ENCODE results near the gene C1QL1.

C1QL1 gene

DNA sequence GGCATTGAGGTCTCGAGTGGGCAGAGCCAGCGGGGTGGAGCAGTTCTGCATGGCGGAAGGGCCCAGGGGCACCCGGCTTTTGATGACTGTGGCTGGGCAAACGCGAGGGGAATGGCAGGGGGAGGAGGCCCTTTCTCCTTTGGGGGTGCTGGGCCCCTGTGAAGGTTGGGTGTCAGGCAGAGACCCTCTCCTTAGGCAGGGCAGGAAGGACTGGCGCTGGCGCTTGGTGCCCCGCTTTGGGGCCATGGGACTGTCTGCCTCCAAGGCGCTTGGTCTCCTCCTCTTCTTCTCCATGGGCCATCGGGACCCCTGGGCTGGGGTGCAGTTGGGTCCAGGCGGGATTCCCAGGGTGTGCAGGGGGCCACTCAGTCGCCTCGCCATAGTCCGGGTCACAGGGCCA lies 40.0 kb downstream of the C1QL1 start:
- FAIRE-seq = no peak

DNA sequence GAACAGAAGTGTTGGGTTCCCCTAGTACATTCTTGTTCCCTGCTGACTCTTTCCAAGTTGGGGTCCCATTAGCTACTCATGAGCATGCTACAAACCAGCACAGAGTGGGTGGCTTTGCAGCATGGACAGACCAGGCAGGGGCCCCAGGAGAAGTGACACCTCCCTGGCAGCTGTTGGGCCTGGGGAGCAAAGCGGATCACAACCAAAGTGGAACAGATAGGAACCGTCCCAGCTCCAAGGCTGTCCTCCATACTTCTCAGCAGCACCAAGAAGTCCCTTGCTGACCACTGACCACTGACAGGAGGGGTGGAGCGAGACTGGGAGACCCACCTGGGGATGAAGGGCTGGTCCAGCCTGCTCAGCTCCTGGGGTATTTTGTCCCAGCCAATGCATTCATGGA lies 40.4 kb downstream of the C1QL1 start:
- FAIRE-seq = no peak

DNA sequence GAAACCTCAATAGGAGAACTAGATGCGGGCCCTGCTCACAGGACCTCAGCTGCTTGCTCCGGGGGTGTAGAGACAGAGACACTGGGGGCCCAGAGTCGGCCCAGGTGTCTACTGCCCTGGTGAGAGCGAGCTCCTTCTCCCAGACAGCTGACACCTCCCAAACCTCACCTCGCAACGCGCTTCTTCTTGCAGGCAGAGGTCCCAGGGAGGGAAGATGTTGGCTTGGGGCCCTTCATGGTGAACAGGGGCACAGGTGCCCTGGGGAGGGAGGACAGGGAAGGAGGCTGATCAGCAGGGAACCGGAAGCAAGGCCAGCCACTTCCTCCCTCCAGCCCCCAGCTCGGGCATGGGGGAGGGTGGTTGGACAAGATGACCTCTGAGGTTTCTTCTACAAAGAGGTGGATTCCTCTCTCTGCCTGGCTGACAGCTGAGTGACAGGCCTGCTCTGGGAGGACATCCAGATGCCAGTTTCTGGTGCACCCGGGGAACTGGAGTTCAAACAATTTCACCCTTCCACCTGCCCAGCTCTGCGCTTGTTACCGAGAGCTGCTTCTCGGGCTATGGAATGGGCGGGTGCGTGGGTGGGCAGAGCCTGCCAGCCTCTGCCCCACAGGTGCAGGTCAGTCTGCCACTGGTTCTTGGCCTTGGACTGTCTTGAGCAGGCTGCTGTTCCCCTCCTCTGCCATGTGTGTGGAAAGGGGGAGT lies 41.1 kb downstream of the C1QL1 start:
- no peak for FAIRE-seq

DNA sequence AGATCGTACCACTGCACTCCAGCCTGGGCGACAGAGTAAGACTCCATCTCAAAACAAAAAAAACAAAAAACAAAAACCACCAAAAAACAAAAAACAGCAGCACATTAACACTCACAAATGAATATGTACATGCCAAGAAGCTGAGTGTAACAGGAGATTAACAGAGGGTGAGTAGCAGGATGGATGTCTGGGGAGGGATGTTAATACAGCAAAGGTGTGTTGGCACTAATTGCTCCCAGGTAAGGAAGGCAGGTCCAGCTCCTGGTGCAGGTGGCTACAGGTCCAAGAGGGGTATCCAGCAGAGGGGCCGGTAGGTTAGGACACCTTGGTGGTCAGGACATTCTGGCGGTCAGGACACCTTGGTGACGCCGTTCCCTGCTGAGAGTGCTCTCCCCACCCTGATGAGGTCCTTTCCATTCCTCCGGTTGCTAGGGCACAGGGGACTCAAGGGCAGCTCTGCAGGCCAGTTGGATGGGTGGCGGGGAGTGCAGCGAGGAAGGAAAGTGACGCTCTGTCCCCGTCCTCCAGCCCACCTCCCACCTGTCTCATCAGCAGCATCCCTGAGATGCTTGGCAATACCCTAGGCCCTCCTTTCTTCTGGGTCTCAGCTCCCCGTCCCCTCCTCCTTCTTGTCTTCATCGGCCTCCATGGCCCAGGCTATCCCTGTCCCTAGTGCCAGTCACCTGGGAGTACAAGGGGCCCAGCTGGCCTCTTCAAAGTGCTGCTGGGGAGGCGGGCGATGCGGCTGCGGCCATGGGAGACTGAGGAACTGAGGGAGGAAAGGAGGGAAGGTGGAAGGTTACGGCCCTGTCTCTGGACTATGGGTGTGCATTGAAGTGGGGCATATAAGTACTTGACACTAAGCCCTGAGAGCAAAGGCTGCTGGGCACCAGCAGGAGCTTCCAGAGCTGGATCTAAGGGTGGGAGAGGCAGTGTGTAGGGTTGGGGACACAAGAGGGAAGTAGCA lies 42.1 kb downstream of the C1QL1 start:
- FAIRE-seq = no peak

DNA sequence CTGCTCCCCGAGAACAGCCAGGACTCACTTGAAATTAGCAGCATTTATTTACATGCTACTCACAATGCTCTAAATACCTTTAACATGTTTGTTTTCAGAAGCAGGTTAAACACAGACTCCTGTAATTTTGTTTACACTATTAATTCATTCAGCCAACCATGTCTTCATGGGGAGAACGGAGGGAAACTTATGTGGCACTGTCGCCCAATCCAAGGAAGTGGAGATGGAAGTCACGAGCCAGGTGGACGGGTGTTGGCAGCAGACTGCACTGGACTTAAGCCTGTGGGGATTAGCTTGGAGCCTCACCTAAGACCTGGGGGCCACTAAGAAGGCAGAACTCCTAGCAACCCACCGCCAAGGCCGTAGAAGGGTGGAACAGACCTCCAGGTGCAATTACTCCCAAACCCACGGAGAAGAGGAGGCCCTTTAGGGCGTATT lies 44.0 kb downstream of the C1QL1 start:
- no peak for FAIRE-seq

DNA sequence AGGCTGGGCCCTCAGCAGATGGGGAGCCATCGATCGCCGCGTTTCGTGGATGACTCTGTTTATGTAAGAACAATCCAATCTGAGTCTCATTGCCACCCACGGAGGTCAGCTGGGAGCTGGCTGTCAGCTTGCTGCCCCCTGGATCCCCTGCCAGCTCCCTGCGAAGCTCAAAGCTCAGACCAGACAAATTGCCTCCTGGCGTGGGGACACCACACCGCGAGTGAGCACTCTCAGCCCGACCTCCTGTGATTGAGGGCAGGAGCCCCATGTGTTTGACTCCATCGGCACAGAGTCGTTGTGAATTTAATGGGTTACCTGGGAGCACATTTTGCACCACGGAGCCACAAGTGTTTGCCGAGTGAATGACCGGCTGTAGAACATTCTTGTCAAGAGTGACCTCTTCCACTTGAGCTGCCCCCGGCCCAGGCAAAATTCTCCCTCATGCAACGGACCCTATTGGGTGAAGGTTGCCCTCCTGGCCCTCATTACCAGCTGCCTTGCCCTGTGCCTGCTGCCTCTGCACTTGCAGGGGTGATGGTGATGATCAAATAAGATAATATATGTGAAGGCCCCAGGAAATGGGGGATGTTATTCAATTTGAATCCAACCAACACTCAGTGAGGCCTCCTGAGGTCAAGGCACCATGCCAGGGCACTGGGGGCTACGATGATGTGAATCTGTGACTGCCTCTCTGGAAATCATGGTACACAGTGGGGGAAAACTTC lies 45.2 kb downstream of the C1QL1 start:
- no peak for FAIRE-seq

DNA sequence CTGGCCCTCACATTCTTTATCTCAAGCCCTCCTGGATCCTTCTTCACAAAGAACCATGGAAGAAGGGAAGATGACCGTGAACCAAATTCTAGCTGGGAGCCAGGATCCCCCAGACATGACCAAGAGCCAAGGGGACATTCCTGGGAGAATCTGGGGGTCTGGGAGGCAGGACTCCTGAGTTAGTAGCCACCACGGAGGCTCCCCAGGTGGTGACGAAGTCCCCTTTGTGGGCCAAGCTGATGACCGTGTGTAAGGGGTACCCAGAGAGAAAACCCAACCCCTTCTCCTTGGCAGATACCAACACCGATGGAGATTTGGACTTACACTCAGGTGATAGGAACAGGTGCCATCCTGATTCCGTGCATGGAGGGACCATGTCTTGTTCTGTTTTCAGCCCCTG lies 46.0 kb downstream of the C1QL1 start:
- no peak for FAIRE-seq

DNA sequence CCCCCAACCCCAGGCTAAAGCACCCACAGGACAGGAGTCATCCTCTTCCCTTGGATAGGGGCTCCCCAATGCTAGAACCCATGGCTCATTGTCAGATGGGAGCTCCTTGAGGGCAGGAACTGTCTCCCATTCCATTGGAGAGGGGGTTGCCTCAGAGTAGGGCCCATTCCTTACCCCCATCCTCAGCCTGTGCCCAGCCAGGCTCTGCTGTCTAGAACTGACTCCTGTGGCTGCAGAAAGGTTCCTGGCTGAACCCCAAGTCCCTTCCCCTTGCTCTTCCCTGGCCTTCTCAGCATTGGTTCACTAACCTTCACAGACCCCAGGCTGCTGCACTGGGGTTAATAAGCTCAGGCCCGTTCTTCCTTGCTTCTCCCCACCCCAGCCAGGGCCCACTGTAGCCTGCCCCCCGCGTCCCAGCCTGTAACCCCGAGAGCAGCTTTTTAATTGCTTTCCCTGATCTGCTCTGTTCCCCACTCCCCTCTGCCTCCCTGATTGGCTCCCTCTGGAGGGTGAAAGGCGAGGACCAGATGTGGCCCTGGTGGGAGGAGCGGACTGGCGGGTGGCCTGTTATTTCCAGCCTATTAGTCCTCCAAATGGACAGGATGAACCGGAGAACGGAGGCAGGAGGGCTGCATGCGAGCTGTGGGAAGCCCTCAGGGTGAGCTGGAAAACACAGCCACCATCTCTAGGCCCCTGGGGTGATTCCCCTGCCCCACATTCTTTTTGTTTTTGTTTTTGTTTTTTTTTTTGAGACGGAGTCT lies 46.8 kb downstream of the C1QL1 start:
- FAIRE-seq = no peak

DNA sequence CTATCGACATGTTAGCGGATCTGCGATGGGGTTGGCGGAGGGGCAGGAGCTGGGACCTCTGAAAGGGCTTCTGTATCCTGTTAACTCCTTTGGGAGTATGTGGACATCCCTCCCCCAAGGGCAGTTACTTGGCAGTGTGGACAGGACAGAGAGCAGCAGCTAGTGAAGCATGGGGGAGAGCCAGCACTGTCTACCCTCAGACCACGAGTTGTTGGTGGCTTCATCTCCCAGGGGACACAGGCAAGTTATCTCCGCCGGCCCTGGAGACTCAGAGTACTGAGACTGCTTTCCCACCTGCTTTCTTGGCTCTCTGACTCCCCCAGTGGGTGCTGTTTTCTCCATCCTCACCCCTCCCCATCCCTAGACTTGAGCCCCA lies 47.5 kb downstream of the C1QL1 start:
- no peak for FAIRE-seq

DNA sequence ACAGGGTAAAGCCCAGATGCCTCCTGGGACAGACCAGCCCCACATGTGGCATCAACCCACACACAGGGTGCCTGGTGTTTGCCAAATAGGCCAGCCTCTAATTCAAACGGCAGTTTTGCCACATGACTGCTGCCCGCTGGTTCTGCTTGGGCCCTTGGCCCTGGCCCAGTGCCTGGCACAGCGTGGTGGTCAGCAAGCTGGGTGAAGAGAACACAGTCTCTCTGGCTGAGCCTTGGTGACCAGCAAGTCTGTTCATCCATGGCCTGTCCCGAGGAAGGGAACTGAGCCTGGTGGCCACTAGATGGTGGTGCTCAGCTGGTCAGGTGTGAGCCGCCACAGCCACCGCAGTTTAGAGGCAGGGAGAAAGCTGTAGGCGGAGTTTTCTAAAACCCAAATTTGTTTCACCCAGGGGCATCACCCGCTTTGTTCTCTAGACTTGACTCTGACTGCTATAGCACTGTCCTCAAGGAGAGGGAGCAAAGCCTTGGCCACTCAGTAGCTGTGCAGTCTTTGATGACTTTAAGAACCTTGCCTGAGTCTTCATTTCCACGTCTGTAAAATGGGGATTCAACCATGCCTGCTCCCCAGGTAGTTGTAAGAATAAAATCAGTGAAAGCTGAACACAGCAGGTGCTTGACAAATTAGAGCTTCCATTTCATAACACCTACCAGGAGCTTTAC lies 48.1 kb downstream of the C1QL1 start:
- peak; percentile 15 for FAIRE-seq

DNA sequence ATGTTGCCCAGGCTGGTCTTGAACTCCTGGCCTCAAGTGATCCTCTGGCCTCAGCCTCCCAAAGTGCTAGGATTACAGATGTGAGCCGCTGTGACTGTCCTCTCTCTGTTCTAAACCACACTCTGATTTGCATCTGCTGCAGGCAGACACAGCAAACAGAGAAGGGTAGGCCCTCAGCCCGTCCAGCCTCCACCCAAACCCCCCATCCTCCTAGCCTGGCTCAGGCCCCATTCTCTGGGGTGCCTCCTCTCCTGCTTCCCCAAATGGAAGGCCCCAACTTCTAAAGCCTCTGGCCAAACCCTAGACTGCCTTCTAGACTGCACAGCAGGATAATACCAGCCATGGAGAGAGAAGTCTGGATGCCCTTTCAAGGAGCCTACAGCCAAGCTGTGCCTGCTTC lies 48.7 kb downstream of the C1QL1 start:
- no peak for FAIRE-seq

DNA sequence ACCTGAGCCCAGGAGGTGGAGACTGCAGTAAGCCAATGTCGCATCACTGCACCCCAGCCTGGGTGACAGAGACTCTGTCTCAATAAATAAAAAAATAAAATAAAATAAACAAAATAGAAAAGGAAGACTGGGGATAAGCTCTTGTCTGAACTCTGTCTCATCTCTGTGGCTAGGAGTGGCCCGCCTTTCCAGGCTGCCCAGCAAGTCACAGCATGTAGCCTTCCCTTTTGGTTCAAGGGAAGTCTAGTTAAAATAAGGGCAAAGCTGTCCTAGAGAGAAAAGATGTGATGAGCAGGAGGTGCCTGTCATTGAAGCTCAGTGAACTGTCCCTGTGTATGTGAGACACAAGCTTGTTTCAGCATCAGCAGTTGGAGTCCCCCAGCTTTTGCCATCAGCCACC lies 50.1 kb downstream of the C1QL1 start:
- no peak for FAIRE-seq

DNA sequence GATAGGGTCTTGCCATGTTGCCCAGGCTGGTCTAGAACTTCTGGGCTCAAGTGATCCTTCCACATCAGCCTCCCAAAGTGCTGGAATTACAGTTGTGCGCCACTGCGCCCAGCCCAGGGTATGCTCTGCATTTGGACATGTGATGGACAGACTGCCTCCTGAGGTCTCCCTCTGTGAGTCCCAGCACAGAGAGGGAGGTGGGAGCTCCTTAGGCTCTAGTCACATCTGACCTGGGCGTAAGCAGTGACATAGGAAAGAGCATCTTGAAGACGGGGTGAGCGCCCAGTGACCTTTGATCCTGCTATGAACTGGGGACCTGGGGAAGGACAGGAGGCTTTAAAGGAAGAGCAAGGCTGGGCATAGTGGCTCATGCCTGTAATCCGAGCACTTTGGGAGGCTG lies 50.6 kb downstream of the C1QL1 start:
- no peak for FAIRE-seq

DNA sequence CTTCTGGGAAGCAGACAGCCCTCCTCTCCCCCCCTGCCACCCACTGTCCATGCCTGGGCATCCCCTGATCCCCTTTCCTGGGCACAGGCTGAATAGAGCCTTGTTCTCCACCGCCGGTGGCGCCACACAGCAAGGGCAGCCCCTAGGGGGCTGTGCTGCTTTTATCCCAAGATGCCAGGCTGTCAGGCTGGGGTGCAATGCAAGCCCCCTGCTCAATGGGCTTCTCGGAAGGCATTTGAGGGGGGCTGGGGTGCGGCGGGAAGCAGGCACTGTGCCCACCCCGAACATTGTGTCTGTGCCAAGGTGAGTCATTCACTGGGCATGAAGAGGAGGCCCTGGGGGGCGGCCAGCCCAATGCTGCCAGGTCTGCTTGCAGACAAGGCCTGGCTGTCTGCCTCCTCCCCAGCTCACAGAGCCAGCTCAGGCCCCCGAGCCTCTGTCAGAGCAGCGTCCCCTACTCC lies 51.3 kb downstream of the C1QL1 start:
- no peak for FAIRE-seq

DNA sequence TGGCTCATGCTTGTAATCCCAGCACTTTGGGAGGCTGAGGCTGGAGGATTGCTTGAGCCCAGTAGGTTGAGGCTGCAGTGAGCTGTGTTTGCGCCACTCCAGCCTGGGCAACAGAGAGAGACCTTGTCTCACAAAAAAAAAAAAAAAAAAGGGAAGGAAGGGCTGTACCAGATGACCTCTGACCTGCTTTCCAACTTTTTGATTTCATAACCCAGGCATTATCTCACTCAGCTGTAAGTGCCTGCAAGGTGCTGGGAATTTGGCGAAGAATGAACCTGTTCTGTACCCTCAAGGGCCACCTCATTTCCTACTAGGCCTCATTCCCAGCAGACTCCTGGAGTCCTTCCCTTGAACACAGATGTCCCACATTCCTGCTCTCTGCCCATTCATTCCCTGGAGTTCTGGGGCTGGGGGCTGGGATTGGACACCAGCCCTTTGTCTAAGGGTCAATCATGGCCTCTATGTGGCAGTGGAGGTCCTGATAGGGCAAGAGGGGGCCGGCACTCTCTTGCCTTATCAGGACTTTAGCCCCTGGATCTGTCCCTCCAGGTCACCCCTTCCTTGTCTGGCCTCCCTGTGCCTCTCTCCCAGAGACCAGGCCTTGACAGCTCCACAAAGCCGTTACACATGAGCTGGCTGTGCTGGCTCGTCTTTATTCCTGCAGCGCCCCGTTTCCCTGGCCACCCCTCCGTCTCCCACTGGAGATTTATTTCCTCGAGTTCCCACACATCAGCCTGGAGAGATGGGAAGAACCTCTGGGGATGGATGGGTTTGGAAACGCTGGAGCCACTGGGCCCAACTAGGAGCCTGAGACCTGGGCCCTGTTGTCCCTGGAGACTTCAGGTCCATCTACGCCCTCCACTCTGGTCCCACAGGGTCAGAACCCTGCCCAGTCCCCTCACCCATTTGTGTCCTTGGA lies 52.0 kb downstream of the C1QL1 start:
- FAIRE-seq = no peak

DNA sequence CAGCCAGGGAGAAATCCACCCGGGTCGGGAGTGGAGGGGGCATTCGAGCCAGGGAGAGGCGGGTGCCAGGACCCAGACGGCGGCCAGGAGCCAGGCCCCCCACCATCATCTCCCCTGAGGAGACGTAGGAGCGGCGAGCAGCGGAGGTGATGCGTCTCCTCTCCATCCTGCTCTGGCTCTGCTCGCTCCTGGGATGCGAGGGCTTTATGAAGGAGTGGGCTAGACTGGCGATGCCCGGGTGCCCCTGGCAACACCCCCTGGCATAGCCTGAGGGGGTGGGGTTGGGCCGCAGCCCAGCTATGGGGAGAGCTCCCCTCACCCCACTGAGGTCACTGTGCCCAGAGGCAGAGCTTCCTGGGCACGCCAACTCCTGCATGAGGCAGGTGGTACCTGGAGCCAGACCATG lies 52.8 kb downstream of the C1QL1 start, which contains the start of gene GFAP:
Gene GFAP, minus strand, starts transcription at position 180 of the 406 bp plus-strand sequence. Its CDS starts 14 bp downstream, at position 166.
- FAIRE-seq = no peak

DNA sequence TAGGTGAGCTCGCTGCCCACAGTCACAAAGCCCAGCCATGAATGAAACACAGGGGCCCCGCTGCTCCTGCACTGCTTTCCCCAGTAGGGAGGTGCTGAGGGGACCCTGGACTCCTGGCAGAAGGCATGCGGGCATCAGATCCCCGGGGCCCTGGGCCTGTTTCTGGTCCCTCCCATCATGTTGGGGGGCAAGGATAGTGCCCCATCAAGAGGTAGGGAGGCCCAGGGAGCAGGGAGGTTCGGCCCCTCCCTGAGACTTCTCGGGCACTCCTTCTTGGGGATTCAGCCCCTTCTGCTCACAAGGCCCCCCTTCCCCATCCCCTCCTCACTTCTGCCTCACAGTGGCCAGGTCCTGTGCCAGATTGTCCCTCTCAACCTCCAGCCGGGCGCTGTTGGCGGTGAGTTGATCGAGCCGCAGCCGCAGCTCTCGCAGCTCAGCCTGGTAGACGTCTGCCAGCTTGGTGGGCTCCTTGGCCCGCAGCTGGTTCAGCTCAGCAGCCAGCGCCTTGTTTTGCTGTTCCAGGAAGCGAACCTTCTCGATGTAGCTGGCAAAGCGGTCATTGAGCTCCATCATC lies 53.3 kb downstream of the C1QL1 start:
- no peak for FAIRE-seq

DNA sequence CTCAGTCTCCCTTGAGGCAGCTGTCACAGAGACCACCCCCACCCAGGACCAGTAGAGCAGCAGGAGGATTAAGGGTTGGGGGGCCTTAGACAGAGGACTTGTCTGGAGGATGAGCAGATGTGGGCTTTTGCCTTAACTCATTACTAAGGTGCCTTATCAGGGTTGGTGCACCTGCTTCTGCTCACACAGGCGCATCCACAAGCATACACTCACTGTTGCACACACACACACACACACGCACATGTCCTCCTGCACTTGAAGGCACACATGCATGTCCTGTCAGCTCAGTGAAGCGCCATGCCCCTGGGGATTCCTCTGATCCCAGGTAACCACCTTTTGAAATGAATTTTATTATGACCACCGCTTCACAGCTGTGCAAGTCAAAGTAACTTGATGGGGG lies 54.0 kb downstream of the C1QL1 start:
- FAIRE-seq = no peak

DNA sequence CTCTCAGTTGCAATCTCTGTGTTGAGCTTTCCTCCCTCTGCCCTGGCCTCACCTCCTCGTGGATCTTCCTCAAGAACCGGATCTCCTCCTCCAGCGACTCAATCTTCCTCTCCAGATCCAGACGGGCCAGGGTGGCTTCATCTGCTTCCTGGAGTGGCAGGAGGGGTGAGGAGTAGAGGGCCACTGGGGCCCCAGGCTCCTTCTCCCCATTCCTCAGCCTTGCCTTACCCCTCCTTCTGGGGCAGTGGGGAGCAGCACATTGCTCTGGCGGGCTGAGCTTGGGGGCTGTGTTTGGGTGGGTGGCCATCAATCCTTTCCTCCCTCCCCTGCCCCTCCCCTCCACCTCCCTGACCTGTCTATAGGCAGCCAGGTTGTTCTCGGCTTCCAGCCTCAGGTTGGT lies 54.4 kb downstream of the C1QL1 start:
- no peak for FAIRE-seq

All from endometrium (tissue), 2 donors.